DOHH2 (cell line): Measurements from ENCODE around the gene WDFY3.

Experiments
- H3F3A ChIP-seq: fragments of 200-600 bp; sonication (generic), shearing (Covaris generic); 2 replicates; pipeline ENCODE4 v1.6.0; 2016; ENCODE audit warnings: antibody characterized with exemption, mild to moderate bottlenecking; ENCODE audit not compliant: control insufficient read depth, insufficient read depth
- H3K27ac ChIP-seq: fragments of 200-600 bp; sonication (generic); 2 replicates; pipeline ENCODE4 v1.5.1; 2014; ENCODE audit warnings: low read depth, mild to moderate bottlenecking, low read length, moderate library complexity
- H3K27me3 ChIP-seq: fragments of 200-600 bp; sonication (generic); 2 replicates; pipeline ENCODE4 v1.6.1; 2014; ENCODE audit warnings: mild to moderate bottlenecking, low read length, mixed read lengths; ENCODE audit not compliant: control insufficient read depth
- H3K36me3 ChIP-seq: fragments of 200-600 bp; sonication (generic); 2 replicates; pipeline ENCODE4 v1.6.1; 2014; ENCODE audit warnings: mild to moderate bottlenecking, low read length, moderate library complexity, mixed read lengths; ENCODE audit not compliant: control insufficient read depth
- H3K4me1 ChIP-seq: fragments of 200-600 bp; sonication (generic); 2 replicates; pipeline ENCODE4 v1.6.1; 2014; ENCODE audit warnings: mild to moderate bottlenecking, low read length, mixed read lengths; ENCODE audit not compliant: control insufficient read depth
- H3K4me2 ChIP-seq: fragments of 200-600 bp; sonication (generic); 2 replicates; pipeline ENCODE4 v1.6.0; 2014; ENCODE audit warnings: mild to moderate bottlenecking, low read length, moderate library complexity
- H3K4me3 ChIP-seq: fragments of 200-600 bp; sonication (generic); 2 replicates; pipeline ENCODE4 v1.5.1; 2014; ENCODE audit warnings: mild to moderate bottlenecking, low read length, mixed read lengths
- H3K79me2 ChIP-seq: fragments of 200-600 bp; sonication (generic); 2 replicates; pipeline ENCODE4 v1.6.1; 2014; ENCODE audit warnings: mild to moderate bottlenecking, low read length, mixed read lengths; ENCODE audit not compliant: control insufficient read depth
- H3K9me2 ChIP-seq: fragments of 200-600 bp; sonication (generic); replicated peaks from 2 replicates; pipeline ENCODE4 v1.6.1; 2014; ENCODE audit warnings: mild to moderate bottlenecking, low read length, mixed read lengths; ENCODE audit not compliant: control insufficient read depth
- H3K9me3 ChIP-seq: fragments of 200-600 bp; sonication (generic); 2 replicates; pipeline ENCODE4 v1.6.1; 2014; ENCODE audit warnings: antibody characterized with exemption, low read length, mixed read lengths; ENCODE audit not compliant: control insufficient read depth, insufficient read depth
- H4K20me1 ChIP-seq: fragments of 200-600 bp; sonication (generic); 2 replicates; pipeline ENCODE4 v1.6.0; 2014; ENCODE audit warnings: low read depth, mild to moderate bottlenecking, antibody characterized with exemption, low read length, moderate library complexity; ENCODE audit not compliant: control insufficient read depth, insufficient read depth
- CTCF ChIP-seq: fragments of 200-600 bp; sonication (generic); IDR thresholded peaks from one replicate; pipeline ENCODE4 v1.5.1; 2014; ENCODE audit warnings: antibody characterized with exemption, mild to moderate bottlenecking, low read depth, low read length; ENCODE audit not compliant: poor library complexity, severe bottlenecking
- EZH2phosphoT487 ChIP-seq: fragments of 200-600 bp; sonication (generic); IDR thresholded peaks from 2 replicates; pipeline ENCODE4 v1.6.1; 2017; ENCODE audit warnings: borderline replicate concordance, mild to moderate bottlenecking, antibody characterized with exemption, low read length, moderate library complexity, mixed read lengths

WDFY3 gene

GRCh38 chr4:84914686-84915395 lies 51.6 kb downstream of the WDFY3 start:
- H3K79me2 ChIP-seq: no peaks in the 10 kb centered on the region
- no peak overlapping the region for H3K4me2 ChIP-seq

GRCh38 chr4:84913176-84913575 lies 53.3 kb downstream of the WDFY3 start:
- Histone ChIP-seq H3F3A (no peaks in the 10 kb centered on the region), H3K27me3 (no peaks in the 10 kb centered on the region), H3K4me3 (no peak overlapping the region), H4K20me1 (no peaks in the 10 kb centered on the region), H3K9me2 (no peaks in the 10 kb centered on the region), H3K36me3 (no peaks in the 10 kb centered on the region), H3K4me1 (no peaks in the 10 kb centered on the region), H3K4me2 (no peak overlapping the region), H3K9me3 (no peaks in the 10 kb centered on the region), H3K27ac (no peak overlapping the region), H3K79me2 (no peaks in the 10 kb centered on the region)
- TF ChIP-seq CTCF (no peak), EZH2phosphoT487 (no peak)

More at GRCh38 chr4:84914686-84915395, 51.6 kb downstream of the WDFY3 start:
- no peaks in the 10 kb centered on the region for H3F3A ChIP-seq
- H3K9me2 ChIP-seq: no peaks in the 10 kb centered on the region
- H3K4me1 ChIP-seq: no peaks in the 10 kb centered on the region
- H3K36me3 ChIP-seq: no peaks in the 10 kb centered on the region
- H3K9me3 ChIP-seq: no peaks in the 10 kb centered on the region
- no peaks in the 10 kb centered on the region for H3K27me3 ChIP-seq
- no peaks in the 10 kb centered on the region for H4K20me1 ChIP-seq
- H3K27ac ChIP-seq: no peak overlapping the region
- H3K4me3 ChIP-seq: no peak overlapping the region
- no peak for TF ChIP-seq EZH2phosphoT487
- TF ChIP-seq CTCF: no peak

GRCh38 chr4:84912741-84913140 lies 53.7 kb downstream of the WDFY3 start:
- Histone ChIP-seq H4K20me1 (no peaks in the 10 kb centered on the region), H3K4me1 (no peaks in the 10 kb centered on the region), H3K36me3 (no peaks in the 10 kb centered on the region), H3F3A (no peaks in the 10 kb centered on the region), H3K9me2 (no peaks in the 10 kb centered on the region), H3K9me3 (no peaks in the 10 kb centered on the region), H3K4me2 (no peak overlapping the region), H3K27me3 (no peaks in the 10 kb centered on the region), H3K4me3 (no peak overlapping the region), H3K79me2 (no peaks in the 10 kb centered on the region), H3K27ac (no peak overlapping the region)
- no peak for TF ChIP-seq EZH2phosphoT487
- TF ChIP-seq CTCF: no peak
